NCI-H2107 treated with DMSO at 0.1 percent for 48 hours (cell line): ENCODE measurements around the gene EPB41L2.
"Not testable (repeated sequence)": the region's sequence is repeated elsewhere in the genome, so short reads cannot be mapped to it uniquely, and the experiment has no call there.

Source experiments
- DNase-seq: peaks from one replicate; lab custom pipeline; 2025; ENCODE audit not compliant: unreplicated experiment; lab: John Stamatoyannopoulos, UW

Gene EPB41L2

DNA sequence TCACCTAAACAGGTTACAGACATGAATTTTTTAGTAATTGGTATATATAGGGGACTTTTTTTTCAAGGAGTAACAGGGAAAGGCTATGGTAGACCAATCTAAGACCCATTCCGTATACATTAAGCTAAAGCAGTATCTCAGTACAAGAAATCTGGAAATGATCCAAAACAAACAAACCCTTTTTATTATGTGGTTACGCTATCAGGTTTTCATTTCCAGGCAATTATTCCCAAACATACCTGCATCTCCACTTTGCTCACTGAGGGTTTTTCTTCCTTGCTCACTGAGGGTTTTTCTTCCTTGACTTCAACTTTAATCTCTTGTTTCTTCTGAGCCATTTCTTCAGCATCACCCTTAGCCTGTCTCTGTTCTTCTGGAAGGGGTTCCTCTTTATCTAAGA is 107.3 kb downstream of the EPB41L2 start:
- DNase-seq = no peak

DNA sequence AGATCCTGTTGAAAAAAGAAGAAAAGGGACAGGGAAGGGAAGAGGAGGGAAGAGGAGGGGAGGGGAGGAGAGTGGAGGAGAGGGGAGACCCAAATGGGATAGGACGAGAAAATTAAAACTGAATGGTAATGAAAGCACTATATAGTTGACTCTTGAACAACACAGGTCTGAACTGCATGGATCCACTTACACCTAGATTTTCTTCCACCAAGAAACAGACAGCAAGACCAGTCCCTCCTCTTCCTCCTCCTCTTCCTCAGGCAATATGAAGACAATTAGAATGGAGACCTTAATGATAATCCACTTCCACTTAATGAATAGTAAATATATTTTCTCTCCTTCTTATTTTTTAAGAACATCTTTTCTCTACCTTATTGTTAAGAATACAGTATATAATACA is 113.5 kb downstream of the EPB41L2 start:
- no peak for DNase-seq

DNA sequence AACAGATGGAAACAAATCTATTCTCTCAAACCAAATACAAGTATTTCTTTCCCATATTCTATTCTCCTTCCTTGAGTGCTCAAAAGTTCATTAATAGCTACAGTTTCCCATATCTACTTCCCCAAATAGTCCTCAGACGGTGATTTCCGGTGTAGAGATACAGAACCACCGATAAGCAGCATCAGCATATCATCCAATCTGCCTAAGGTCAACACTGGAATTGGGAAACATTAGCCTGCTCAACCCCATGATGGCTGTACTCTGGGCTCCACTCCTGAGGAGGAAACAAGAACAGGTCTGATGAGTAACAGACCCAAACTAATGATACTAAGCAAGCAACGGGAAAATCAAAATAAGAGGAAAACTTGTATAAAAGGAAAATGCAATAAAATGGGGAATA is 115.6 kb downstream of the EPB41L2 start:
- no peak for DNase-seq

- no peak for DNase-seq
These were observed 117.0 kb downstream of the EPB41L2 start for GRCh38 chr6:130946076-130946475.

GRCh38 chr6:130945401-130945919 is 117.6 kb downstream of the EPB41L2 start:
- DNase-seq = no peak

DNA sequence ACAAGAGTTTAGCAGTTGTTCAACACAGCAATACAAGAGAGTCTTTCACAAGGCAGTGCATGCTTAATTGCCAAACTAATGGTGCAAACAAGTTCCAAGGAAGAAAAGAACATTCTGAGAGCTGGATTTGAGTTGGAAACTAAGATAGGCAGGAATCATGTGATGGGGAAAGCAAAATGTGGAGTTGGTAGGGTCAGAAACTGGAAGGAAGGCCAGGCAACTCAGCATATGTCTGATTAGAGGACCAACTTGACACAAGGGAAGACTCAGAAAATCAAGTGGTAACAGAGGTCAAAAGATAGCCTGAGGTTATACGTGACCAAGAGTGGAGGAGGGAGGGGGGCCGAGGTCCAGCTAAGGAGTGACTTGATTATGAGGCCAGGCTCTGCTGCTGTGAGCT is 118.6 kb downstream of the EPB41L2 start:
- DNase-seq = no peak

DNA sequence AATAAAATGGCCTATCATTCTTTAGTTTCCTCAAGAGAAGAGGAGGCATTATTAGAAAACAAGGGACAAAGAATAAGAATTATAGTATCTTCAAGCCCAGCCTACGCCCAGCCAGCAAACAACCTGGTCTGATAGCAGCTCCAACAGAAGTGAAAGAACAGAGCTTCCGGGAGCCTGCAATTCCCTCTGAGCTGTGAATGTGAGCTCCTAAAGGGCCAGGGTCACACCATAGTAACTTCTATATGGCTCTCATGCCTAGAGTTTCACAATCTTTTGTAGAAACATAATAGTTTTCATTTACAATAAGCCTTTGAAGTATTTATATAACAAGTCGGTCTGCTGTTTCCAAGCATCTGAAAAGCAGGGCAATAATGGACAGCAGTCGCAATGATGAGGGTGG is 119.3 kb downstream of the EPB41L2 start:
- no peak for DNase-seq

GRCh38 chr6:130942752-130943151 is 120.3 kb downstream of the EPB41L2 start:
- not testable (repeated sequence) for DNase-seq

- no peak for DNase-seq
These were observed 125.0 kb downstream of the EPB41L2 start for GRCh38 chr6:130937942-130938604.

DNA sequence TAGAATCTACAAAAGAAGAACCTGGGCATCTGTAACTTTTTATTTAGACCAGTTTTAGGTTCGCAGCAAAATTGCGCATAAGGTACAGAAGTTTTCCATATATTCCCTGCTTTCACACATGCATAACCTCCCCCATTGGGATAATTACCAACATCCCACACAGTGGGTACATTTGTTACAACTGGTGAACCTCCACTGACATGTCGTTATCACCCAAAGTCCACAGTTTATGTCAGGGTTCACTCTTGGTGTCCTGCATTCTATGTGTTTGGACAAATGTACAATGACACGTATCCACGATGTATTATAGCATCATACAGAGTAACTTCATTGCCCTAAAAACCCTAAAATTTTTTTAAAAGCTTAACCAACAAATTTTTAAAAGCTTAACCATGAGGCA is 126.1 kb downstream of the EPB41L2 start:
- no peak for DNase-seq

DNA sequence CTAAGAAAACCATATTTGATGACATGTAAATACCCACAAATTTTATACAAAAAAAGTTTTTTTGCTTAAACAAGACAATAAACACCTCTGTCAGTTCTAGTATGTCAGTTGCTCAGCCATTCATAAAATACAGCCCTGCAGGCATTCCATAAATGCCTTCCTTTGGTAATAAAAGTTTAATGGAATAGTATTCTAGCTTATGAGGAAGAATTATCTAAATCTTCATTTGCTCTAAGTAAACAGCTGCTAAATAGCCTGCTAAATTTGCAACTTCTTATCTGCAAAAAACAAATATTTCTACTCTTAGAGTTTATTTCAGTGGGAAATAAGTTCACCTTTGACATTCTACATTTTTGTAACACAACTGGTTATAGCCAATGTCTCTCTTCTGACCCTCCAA is 127.1 kb downstream of the EPB41L2 start:
- DNase-seq = no peak

- no peak for DNase-seq
These were observed 128.0 kb downstream of the EPB41L2 start for GRCh38 chr6:130934848-130935585.

- DNase-seq = no peak
These were observed 129.3 kb downstream of the EPB41L2 start for GRCh38 chr6:130933712-130934200.

- DNase-seq = no peak
These were observed 130.1 kb downstream of the EPB41L2 start for GRCh38 chr6:130932921-130933320.

- DNase-seq = no peak
These were observed 130.6 kb downstream of the EPB41L2 start for GRCh38 chr6:130932438-130932837.

DNA sequence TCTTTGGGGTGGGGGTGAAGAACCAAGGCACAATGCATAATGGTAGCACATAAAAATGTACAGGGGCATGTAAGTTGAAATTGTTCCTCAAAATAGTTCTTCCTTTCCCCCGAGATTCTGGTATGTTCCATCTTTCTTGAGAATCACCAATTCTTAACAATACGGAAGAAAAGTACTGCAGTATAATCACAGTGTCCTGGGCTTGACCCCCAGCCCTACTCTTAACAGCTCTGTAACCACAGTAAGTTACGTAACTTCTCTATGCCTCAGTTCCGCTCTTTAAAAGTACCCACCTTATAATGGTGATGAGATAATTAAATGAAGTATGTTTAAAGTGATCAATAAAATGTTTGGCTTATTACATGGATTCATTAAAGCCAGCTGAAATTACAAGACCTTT is 131.4 kb downstream of the EPB41L2 start:
- DNase-seq = no peak

DNA sequence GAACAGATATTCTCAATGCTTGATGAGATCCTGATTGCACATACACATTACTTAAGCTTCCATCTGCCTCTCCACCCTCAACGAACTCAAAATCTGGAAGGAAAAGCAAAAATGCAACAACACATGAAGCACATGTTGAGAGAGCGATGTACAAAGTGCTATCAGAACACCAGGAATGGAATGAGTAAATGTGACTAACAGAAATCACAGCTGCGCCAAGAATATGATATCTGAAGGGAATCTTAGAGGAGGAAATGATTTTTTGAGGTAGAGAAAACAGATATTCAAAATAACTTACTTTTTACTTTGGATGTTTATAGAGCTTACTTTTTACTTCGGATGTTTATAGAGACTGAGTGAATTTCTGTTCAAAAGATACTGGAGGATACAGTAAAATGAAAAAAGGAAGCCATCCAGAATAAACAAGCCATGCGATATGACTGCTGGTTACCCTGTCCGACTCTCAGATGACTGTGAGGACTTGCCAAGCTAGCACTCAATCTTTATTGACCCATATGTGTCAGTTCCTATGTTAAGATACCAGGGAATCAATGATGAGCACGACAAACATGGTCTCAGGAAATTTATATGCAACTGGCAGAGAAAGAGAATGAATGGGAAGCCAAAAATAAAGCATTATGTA is 133.9 kb downstream of the EPB41L2 start:
- DNase-seq = no peak

GRCh38 chr6:130928158-130928912 is 134.7 kb downstream of the EPB41L2 start:
- DNase-seq = no peak

GRCh38 chr6:130927305-130927704 is 135.7 kb downstream of the EPB41L2 start:
- no peak for DNase-seq

GRCh38 chr6:130923350-130923749 is 139.7 kb downstream of the EPB41L2 start:
- no peak for DNase-seq

DNA sequence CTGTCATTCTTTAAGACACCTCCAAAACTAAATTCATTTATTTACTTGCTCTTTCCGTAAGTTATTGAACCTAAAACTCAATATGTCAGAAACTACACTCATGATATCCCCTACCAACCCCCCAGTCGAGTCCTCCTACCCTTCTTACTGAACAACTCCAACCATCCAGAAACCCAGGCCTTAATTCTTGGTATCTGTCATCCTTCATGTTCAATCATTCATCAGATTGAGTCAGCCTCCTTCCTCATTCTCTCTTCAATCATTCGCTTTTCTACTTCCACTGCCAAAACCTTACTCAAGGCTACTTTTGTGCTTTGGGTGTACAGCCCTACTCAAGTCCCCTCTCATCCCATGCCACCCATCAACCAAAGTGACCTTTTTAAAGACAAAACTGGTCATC is 140.1 kb downstream of the EPB41L2 start:
- no peak for DNase-seq
